Suprapubic skin (tissue), 4 donors: ENCODE data around the gene SCN5A.

Source experiments
- EP300 ChIP-seq: sonication (generic); formaldehyde crosslinking; IDR thresholded peaks from one replicate; pipeline ENCODE4 v1.6.1; 2017; ENCODE audit warnings: antibody characterized with exemption
- POLR2A ChIP-seq, 2 donors: fragments of 450-650 bp; IDR thresholded peaks; one replicate each; pipeline ENCODE4 v1.6.1; 2017; ENCODE audit warnings: antibody characterized with exemption in 2 of 2, mild to moderate bottlenecking in 2 of 2, moderate library complexity in 2 of 2
- POLR2AphosphoS5 ChIP-seq, 3 donors: sonication (generic); formaldehyde crosslinking; IDR thresholded peaks; one replicate each; pipeline ENCODE4 v1.6.1; 2017; ENCODE audit warnings: antibody characterized with exemption in 3 of 3
- TF ChIP-seq, protein P1 (sequence below), 2 donors: fragments of 200-600 bp in 1 of 2; fragments of 450-650 bp in 1 of 2; sonication (generic) in 1 of 2; IDR thresholded peaks; one replicate each; pipeline ENCODE4 v1.5.1; 2016 to 2019; ENCODE audit warnings: antibody characterized with exemption in 2 of 2, mild to moderate bottlenecking in 1 of 2, moderate library complexity in 1 of 2

DNA sequence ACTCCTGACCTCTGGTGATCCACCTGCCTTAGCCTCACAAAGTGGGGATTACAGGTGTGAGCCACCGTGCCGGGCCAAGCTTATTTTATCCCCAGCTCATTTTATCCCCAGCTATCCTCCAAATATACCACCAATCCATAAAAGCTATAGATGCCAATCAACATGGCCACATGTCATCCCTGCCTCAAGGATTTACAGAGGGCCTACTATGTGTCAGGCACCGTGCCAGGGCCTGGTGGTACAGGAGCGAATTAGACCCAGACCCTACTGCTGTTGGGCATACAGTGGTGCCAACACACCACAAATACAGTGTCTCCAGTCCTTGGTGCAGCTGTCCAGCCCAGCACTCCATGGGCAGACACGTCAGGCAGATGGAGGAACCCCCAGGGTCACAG lies 73.4 kb downstream of the SCN5A start:
- TF ChIP-seq, protein P1, sequence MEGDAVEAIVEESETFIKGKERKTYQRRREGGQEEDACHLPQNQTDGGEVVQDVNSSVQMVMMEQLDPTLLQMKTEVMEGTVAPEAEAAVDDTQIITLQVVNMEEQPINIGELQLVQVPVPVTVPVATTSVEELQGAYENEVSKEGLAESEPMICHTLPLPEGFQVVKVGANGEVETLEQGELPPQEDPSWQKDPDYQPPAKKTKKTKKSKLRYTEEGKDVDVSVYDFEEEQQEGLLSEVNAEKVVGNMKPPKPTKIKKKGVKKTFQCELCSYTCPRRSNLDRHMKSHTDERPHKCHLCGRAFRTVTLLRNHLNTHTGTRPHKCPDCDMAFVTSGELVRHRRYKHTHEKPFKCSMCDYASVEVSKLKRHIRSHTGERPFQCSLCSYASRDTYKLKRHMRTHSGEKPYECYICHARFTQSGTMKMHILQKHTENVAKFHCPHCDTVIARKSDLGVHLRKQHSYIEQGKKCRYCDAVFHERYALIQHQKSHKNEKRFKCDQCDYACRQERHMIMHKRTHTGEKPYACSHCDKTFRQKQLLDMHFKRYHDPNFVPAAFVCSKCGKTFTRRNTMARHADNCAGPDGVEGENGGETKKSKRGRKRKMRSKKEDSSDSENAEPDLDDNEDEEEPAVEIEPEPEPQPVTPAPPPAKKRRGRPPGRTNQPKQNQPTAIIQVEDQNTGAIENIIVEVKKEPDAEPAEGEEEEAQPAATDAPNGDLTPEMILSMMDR (IDR thresholded peaks at IDR 0.05): no peak
- TF ChIP-seq POLR2A (IDR thresholded peaks at IDR 0.05): no peak
- TF ChIP-seq POLR2AphosphoS5 (IDR thresholded peaks at IDR 0.05): no peak
- no peak for TF ChIP-seq EP300
